Tongue (tissue), 1 donor: ENCODE data around the gene RPF1. TPM values are rescaled to one million over a fixed set of nuclear protein-coding genes. Genes with fewer than 3 reads are reported as not detected.

Experiments
- total RNA-seq: library from RNA; depleted of rRNA; stranded (reverse); fragments of >200 nt; gene quantifications from one replicate; pipeline ENCODE4 v1.2.3, GENCODE V29; 2014

Gene RPF1
- total RNA-seq, 1 donor from 2014 or later, result 27.9 TPM

Other genes starting within 250 kb of the RPF1 start
- gene SAMD13, start 177.6 kb upstream of the RPF1 start, total RNA-seq, result 5.9 TPM
- gene DNASE2B, start 80.8 kb upstream of the RPF1 start, total RNA-seq, result 2.1 TPM
- gene SPATA1, start 27.1 kb downstream of the RPF1 start, total RNA-seq, result 1.1 TPM
- gene GNG5, start 27.3 kb downstream of the RPF1 start, total RNA-seq, result 40.3 TPM
- gene CTBS, start 95.2 kb downstream of the RPF1 start, total RNA-seq, result 9.4 TPM
- gene SSX2IP, start 211.2 kb downstream of the RPF1 start, total RNA-seq, result 22.8 TPM